GM23338 (cell line): Measurements from ENCODE around the gene TNC.

Experiments
- CREB1 ChIP-seq: fragments of 250-450 bp; sonication (Bioruptor Pico); IDR thresholded peaks from 2 replicates; pipeline ENCODE4 v1.5.0; 2020; ENCODE audit warnings: low read depth, mild to moderate bottlenecking, moderate library complexity
- EZH2 ChIP-seq: fragments of 200-600 bp; sonication (generic); IDR thresholded peaks from one replicate; pipeline ENCODE4 v1.8.0; 2017; ENCODE audit warnings: antibody characterized with exemption, mild to moderate bottlenecking, low read depth; ENCODE audit not compliant: unreplicated experiment
- EZH2phosphoT487 ChIP-seq: fragments of 200-600 bp; sonication (generic); IDR thresholded peaks from one replicate; pipeline ENCODE4 v1.8.1; 2018; ENCODE audit warnings: antibody characterized with exemption; ENCODE audit not compliant: unreplicated experiment
- JUNB ChIP-seq: IDR thresholded peaks from one replicate; pipeline ENCODE4 v1.6.1; 2016; ENCODE audit warnings: antibody characterized with exemption; ENCODE audit not compliant: unreplicated experiment
- NANOG ChIP-seq: IDR thresholded peaks from 2 replicates; pipeline ENCODE4 v1.6.1; 2016; ENCODE audit warnings: antibody characterized with exemption, borderline replicate concordance
- POLR2AphosphoS5 ChIP-seq: IDR thresholded peaks from 2 replicates; pipeline ENCODE4 v1.6.1; 2016; ENCODE audit warnings: antibody characterized with exemption, low read depth
- TF ChIP-seq, protein P1 (sequence below), 2 experiments: fragments of 200-600 bp in 1 of 2; sonication (generic) in 1 of 2; conservative IDR thresholded peaks; 2 replicates each; pipeline versions ENCODE4 v1.5.1 to v1.6.1; 2016 to 2017; ENCODE audit warnings: antibody characterized with exemption in 2 of 2, low read depth in 2 of 2, mild to moderate bottlenecking in 2 of 2, moderate library complexity in 1 of 2
- TF ChIP-seq, protein P2 (sequence below): fragments of 250-450 bp; sonication (Bioruptor Pico); IDR thresholded peaks from 2 replicates; pipeline ENCODE4 v1.5.0; 2020; ENCODE audit warnings: mild to moderate bottlenecking, moderate library complexity
- TF ChIP-seq, protein P3 (sequence below): IDR thresholded peaks from one replicate; pipeline ENCODE4 v1.6.1; 2018; ENCODE audit warnings: antibody characterized with exemption; ENCODE audit not compliant: unreplicated experiment

DNA sequence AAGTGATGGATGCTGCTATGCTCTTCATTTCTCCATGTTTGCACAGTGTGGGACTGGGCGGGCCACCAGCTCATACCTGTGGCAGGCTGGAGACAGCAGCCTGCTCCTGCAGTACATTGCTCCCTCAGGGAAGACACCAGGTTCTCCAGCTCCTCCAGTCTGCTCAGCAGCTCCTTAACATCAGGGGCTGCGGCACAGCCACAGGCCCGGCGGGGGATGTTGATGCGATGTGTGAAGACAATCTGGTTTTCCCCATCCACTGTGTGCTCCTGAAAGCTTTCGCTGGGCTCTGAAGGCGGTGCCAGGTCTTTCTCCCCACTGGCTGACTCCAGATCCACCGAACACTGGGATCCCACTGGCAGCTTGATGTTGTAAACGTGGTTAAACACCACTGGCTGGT is 27.5 kb downstream of the TNC start:
- TF ChIP-seq POLR2AphosphoS5 (no peak), JUNB (no peak), CREB1 (no peak), EZH2 (no peak), NANOG (no peak), EZH2phosphoT487 (no peak)
- TF ChIP-seq, protein P1, sequence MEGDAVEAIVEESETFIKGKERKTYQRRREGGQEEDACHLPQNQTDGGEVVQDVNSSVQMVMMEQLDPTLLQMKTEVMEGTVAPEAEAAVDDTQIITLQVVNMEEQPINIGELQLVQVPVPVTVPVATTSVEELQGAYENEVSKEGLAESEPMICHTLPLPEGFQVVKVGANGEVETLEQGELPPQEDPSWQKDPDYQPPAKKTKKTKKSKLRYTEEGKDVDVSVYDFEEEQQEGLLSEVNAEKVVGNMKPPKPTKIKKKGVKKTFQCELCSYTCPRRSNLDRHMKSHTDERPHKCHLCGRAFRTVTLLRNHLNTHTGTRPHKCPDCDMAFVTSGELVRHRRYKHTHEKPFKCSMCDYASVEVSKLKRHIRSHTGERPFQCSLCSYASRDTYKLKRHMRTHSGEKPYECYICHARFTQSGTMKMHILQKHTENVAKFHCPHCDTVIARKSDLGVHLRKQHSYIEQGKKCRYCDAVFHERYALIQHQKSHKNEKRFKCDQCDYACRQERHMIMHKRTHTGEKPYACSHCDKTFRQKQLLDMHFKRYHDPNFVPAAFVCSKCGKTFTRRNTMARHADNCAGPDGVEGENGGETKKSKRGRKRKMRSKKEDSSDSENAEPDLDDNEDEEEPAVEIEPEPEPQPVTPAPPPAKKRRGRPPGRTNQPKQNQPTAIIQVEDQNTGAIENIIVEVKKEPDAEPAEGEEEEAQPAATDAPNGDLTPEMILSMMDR (conservative IDR thresholded peaks at IDR 0.05; ENCODE audit: low read depth in 2 of 2) = no peak
- TF ChIP-seq, protein P2, sequence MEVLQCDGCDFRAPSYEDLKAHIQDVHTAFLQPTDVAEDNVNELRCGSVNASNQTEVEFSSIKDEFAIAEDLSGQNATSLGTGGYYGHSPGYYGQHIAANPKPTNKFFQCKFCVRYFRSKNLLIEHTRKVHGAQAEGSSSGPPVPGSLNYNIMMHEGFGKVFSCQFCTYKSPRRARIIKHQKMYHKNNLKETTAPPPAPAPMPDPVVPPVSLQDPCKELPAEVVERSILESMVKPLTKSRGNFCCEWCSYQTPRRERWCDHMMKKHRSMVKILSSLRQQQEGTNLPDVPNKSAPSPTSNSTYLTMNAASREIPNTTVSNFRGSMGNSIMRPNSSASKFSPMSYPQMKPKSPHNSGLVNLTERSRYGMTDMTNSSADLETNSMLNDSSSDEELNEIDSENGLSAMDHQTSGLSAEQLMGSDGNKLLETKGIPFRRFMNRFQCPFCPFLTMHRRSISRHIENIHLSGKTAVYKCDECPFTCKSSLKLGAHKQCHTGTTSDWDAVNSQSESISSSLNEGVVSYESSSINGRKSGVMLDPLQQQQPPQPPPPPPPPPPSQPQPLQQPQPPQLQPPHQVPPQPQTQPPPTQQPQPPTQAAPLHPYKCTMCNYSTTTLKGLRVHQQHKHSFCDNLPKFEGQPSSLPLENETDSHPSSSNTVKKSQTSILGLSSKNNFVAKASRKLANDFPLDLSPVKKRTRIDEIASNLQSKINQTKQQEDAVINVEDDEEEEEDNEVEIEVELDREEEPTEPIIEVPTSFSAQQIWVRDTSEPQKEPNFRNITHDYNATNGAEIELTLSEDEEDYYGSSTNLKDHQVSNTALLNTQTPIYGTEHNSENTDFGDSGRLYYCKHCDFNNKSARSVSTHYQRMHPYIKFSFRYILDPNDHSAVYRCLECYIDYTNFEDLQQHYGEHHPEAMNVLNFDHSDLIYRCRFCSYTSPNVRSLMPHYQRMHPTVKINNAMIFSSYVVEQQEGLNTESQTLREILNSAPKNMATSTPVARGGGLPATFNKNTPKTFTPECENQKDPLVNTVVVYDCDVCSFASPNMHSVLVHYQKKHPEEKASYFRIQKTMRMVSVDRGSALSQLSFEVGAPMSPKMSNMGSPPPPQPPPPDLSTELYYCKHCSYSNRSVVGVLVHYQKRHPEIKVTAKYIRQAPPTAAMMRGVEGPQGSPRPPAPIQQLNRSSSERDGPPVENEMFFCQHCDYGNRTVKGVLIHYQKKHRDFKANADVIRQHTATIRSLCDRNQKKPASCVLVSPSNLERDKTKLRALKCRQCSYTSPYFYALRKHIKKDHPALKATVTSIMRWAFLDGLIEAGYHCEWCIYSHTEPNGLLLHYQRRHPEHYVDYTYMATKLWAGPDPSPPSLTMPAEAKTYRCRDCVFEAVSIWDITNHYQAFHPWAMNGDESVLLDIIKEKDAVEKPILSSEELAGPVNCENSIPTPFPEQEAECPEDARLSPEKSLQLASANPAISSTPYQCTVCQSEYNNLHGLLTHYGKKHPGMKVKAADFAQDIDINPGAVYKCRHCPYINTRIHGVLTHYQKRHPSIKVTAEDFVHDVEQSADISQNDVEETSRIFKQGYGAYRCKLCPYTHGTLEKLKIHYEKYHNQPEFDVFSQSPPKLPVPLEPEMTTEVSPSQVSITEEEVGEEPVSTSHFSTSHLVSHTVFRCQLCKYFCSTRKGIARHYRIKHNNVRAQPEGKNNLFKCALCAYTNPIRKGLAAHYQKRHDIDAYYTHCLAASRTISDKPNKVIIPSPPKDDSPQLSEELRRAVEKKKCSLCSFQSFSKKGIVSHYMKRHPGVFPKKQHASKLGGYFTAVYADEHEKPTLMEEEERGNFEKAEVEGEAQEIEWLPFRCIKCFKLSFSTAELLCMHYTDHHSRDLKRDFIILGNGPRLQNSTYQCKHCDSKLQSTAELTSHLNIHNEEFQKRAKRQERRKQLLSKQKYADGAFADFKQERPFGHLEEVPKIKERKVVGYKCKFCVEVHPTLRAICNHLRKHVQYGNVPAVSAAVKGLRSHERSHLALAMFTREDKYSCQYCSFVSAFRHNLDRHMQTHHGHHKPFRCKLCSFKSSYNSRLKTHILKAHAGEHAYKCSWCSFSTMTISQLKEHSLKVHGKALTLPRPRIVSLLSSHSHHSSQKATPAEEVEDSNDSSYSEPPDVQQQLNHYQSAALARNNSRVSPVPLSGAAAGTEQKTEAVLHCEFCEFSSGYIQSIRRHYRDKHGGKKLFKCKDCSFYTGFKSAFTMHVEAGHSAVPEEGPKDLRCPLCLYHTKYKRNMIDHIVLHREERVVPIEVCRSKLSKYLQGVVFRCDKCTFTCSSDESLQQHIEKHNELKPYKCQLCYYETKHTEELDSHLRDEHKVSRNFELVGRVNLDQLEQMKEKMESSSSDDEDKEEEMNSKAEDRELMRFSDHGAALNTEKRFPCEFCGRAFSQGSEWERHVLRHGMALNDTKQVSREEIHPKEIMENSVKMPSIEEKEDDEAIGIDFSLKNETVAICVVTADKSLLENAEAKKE (CRISPR knock-in tag) = no peak
- TF ChIP-seq, protein P3, sequence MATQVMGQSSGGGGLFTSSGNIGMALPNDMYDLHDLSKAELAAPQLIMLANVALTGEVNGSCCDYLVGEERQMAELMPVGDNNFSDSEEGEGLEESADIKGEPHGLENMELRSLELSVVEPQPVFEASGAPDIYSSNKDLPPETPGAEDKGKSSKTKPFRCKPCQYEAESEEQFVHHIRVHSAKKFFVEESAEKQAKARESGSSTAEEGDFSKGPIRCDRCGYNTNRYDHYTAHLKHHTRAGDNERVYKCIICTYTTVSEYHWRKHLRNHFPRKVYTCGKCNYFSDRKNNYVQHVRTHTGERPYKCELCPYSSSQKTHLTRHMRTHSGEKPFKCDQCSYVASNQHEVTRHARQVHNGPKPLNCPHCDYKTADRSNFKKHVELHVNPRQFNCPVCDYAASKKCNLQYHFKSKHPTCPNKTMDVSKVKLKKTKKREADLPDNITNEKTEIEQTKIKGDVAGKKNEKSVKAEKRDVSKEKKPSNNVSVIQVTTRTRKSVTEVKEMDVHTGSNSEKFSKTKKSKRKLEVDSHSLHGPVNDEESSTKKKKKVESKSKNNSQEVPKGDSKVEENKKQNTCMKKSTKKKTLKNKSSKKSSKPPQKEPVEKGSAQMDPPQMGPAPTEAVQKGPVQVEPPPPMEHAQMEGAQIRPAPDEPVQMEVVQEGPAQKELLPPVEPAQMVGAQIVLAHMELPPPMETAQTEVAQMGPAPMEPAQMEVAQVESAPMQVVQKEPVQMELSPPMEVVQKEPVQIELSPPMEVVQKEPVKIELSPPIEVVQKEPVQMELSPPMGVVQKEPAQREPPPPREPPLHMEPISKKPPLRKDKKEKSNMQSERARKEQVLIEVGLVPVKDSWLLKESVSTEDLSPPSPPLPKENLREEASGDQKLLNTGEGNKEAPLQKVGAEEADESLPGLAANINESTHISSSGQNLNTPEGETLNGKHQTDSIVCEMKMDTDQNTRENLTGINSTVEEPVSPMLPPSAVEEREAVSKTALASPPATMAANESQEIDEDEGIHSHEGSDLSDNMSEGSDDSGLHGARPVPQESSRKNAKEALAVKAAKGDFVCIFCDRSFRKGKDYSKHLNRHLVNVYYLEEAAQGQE = no peak
